Measurements from ENCODE around the gene HOXA13. TPM values are rescaled to one million over a fixed set of nuclear protein-coding genes. Genes with fewer than 3 reads are reported as not detected.

Gene HOXA13
- total RNA-seq, 1 experiment from 2014 or later, result 0.35 TPM

DNA sequence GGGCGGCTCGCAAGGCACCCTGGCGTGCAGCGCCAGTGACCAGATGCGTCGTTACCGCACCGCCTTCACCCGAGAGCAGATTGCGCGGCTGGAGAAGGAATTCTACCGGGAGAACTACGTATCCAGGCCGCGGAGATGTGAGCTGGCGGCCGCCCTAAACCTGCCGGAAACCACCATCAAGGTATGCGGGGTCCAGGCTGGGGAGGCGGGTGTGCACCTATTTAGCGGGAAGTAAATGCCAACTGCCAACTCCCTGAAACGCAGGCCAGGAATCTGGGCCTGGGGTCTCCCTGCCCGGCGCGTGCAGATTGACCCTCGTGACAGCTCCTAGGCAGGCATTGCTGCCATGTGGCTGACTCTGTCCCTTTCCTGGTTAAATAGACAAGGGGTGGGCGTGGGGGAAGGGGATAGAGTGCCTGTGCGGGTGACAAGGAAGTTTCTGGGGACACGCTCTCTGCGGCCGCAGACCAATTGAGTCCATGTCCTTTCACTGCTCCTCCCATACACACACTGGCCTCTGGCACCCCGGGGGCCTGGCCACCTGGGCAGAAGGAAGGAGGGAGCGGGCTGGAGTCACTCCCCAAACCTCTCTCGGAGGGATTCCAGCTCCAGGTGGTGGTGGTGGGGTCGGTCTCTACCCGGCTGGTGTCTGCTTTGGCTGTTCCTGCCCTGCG lies 45.4 kb upstream of the HOXA13 start:
- no TSS peak for BruUV-seq (replicated peaks)
- Histone ChIP-seq H3K9me3 (ENCODE audit: insufficient read depth, low read depth) (no peaks in the 10 kb centered on the region), H3F3A (ENCODE audit: insufficient read depth, low read depth) (no peaks in the 10 kb centered on the region), H3K36me3 (ENCODE audit: low read depth) (no peaks in the 10 kb centered on the region), H3K27me3 (ENCODE audit: insufficient read depth, low read depth) (peaks cover 50% of the 10 kb centered on the region; the same call in 1 of the 2 replicates), H3K79me2 (ENCODE audit: low read depth) (no peaks in the 10 kb centered on the region), H3K9me2 (ENCODE audit: insufficient read depth) (no peaks in the 10 kb centered on the region), H3K4me2 (peak overlapping the region; percentile 35; the same call in 1 of the 2 replicates), H3K4me3 (no peak overlapping the region; the same call in 1 of the 2 replicates), H2AFZ (no peak overlapping the region), H3K4me1 (replicated peaks; ENCODE audit: insufficient read depth) (no peaks in the 10 kb centered on the region), H3K27ac (no peak overlapping the region), H4K20me1 (ENCODE audit: insufficient read depth) (no peaks in the 10 kb centered on the region)
- DNase-seq, result no peak
- ChIA-PET POLR2A (ENCODE audit: unreplicated experiment) (no interaction called here), CTCF (no interaction called here)
- TF ChIP-seq, protein P1, sequence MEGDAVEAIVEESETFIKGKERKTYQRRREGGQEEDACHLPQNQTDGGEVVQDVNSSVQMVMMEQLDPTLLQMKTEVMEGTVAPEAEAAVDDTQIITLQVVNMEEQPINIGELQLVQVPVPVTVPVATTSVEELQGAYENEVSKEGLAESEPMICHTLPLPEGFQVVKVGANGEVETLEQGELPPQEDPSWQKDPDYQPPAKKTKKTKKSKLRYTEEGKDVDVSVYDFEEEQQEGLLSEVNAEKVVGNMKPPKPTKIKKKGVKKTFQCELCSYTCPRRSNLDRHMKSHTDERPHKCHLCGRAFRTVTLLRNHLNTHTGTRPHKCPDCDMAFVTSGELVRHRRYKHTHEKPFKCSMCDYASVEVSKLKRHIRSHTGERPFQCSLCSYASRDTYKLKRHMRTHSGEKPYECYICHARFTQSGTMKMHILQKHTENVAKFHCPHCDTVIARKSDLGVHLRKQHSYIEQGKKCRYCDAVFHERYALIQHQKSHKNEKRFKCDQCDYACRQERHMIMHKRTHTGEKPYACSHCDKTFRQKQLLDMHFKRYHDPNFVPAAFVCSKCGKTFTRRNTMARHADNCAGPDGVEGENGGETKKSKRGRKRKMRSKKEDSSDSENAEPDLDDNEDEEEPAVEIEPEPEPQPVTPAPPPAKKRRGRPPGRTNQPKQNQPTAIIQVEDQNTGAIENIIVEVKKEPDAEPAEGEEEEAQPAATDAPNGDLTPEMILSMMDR (conservative IDR thresholded peaks at IDR 0.05), result no peak
- no peak for TF ChIP-seq EZH2 (IDR thresholded peaks at IDR 0.05; ENCODE audit: low read depth)
- intact Hi-C loops (cut with micrococcal nuclease; ENCODE audit: unreplicated experiment), result no loop called here

DNA sequence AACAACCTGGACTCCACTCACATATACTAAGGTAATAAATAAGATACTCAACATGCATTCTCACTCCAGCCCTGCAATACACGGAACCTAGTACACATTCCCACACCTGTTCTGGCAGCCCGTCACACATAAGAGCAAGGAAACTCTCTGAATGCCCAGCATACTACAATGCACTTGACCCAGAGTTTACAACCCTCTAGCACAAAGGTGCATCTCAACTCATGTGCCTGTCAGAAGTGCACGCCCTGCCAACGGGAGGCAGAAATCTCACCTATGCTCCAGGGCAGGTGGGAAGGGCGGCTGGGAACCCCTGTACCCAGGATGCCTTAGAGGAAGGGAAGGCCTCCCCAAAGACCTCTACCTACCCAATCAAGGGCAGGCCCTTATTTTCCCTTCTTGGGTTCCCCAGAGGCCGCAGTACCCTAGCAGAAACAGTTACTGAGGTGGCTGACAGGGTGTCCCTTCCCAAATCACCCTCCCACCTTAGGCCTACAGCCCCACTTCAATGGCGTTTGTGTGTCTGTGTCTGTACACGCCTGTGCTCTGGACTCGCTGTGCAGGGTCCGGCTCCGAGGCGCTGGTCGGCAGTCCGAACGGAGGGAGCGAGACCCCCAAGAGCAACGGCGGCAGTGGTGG lies 44.7 kb upstream of the HOXA13 start:
- ChIA-PET CTCF (no interaction called here), POLR2A (ENCODE audit: unreplicated experiment) (no interaction called here)
- Histone ChIP-seq H3K27me3 (ENCODE audit: insufficient read depth, low read depth) (peaks cover 44% of the 10 kb centered on the region; the same call in 1 of the 2 replicates), H3F3A (ENCODE audit: insufficient read depth, low read depth) (no peaks in the 10 kb centered on the region), H3K4me2 (no peak overlapping the region), H3K9me3 (ENCODE audit: insufficient read depth, low read depth) (no peaks in the 10 kb centered on the region), H2AFZ (no peak overlapping the region), H3K27ac (no peak overlapping the region), H3K4me1 (replicated peaks; ENCODE audit: insufficient read depth) (no peaks in the 10 kb centered on the region), H3K36me3 (ENCODE audit: low read depth) (no peaks in the 10 kb centered on the region), H3K9me2 (ENCODE audit: insufficient read depth) (no peaks in the 10 kb centered on the region), H3K79me2 (ENCODE audit: low read depth) (no peaks in the 10 kb centered on the region), H4K20me1 (ENCODE audit: insufficient read depth) (no peaks in the 10 kb centered on the region), H3K4me3 (no peak overlapping the region)
- intact Hi-C loops (cut with micrococcal nuclease; ENCODE audit: unreplicated experiment), result no loop called here
- DNase-seq, result no peak
- no TSS peak for BruUV-seq (replicated peaks)
- no peak for TF ChIP-seq EZH2 (IDR thresholded peaks at IDR 0.05; ENCODE audit: low read depth)
- TF ChIP-seq, protein P1 (conservative IDR thresholded peaks at IDR 0.05), result no peak

DNA sequence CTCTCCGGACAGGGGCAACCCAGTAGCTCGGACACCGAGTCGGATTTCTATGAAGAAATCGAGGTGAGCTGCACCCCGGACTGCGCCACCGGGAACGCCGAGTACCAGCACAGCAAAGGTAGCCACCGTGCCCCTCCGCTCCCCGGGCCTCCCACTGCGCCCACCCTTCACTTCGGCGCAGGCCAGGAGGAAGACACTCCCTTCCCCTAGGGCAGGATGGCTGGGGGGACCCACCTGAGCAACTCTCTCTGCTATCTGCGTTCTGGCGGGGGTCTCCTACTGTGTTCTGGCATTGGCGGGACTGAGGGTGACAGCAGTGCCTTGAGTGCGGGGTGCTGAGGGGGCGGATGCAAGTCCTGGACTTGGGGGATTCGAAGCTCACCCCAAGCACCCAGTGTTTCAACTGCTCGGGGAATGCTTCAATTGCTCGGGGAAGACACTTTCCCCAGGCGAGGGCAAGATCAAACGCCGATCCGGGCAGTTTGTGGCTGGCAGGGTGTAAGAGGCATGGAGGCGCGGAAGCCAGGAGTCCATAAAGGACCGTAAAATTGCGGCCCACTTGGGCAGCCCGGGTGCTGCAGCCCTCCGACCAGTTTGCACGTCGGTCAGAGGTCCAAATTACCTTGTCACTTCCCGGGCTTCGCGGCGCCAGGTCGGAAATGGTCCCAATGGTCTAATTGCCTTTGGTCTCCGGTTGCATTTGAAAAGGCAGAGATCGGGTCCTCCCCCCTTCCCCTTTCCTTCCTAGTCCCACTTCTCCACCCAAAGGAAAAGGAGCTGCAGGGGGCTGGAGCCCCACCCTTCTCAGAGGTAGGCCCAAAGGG lies 43.7 kb upstream of the HOXA13 start:
- no peaks in the 10 kb centered on the region for H3K36me3 ChIP-seq (ENCODE audit: low read depth)
- no peaks in the 10 kb centered on the region for H4K20me1 ChIP-seq (ENCODE audit: insufficient read depth)
- no peak overlapping the region for H3K4me3 ChIP-seq
- ChIA-PET POLR2A (ENCODE audit: unreplicated experiment) (no interaction called here), CTCF (no interaction called here)
- H3K4me1 ChIP-seq (replicated peaks; ENCODE audit: insufficient read depth), result no peaks in the 10 kb centered on the region
- intact Hi-C loops (cut with micrococcal nuclease; ENCODE audit: unreplicated experiment), result no loop called here
- H2AFZ ChIP-seq, result no peak overlapping the region
- H3K79me2 ChIP-seq (ENCODE audit: low read depth), result no peaks in the 10 kb centered on the region
- H3F3A ChIP-seq (ENCODE audit: insufficient read depth, low read depth), result no peaks in the 10 kb centered on the region
- TF ChIP-seq, protein P1 (conservative IDR thresholded peaks at IDR 0.05), result no peak
- no peak for TF ChIP-seq EZH2 (IDR thresholded peaks at IDR 0.05; ENCODE audit: low read depth)
- no peaks in the 10 kb centered on the region for H3K9me2 ChIP-seq (ENCODE audit: insufficient read depth)
- H3K9me3 ChIP-seq (ENCODE audit: insufficient read depth, low read depth), result no peaks in the 10 kb centered on the region
- H3K4me2 ChIP-seq, result no peak overlapping the region
- no peak for DNase-seq
- no TSS peak for BruUV-seq (replicated peaks)
- no peak overlapping the region for H3K27ac ChIP-seq
- peaks cover 35% of the 10 kb centered on the region; the same call in 1 of the 2 replicates for H3K27me3 ChIP-seq (ENCODE audit: insufficient read depth, low read depth)
